Activated B cell treated with CpG ODN at 0.5 μM for 24 hours (primary cell): Measurements from ENCODE around the gene SPAG4. TPM values are rescaled to one million over a fixed set of nuclear protein-coding genes. Genes with fewer than 3 reads are reported as not detected.
A peak's percentile ranks its signal among the peaks of the same experiment; 100 is the strongest.

Experiments used
- ATAC-seq: fragments of 200-7000 bp; cut with Tn5 transposase; one replicate; pipeline ENCODE4 v1.10.0; 2021; ENCODE audit warnings: low read depth, mild to moderate bottlenecking, moderate library complexity
- CTCF ChIA-PET: fragments of 350-600 bp; sonication (Branson Sonifier 250); formaldehyde crosslinking; loops from one replicate; lab custom pipeline; 2021; ENCODE audit warnings: antibody characterized with exemption; lab: Charles Lee
- POLR2A ChIA-PET: fragments of 350-600 bp; sonication (Branson Sonifier 250); formaldehyde crosslinking; loops from one replicate; lab custom pipeline; 2021; ENCODE audit warnings: antibody characterized with exemption; lab: Charles Lee
- DNase-seq: peaks from one replicate; pipeline ENCODE4 v3.0.0; 2022
- H3K27ac Mint-ChIP-seq: one replicate; pipeline ENCODE4 v1.8.0; 2020; ENCODE audit warnings: mixed read lengths
- H3K27me3 Mint-ChIP-seq: one replicate; pipeline ENCODE4 v1.8.0; 2021; ENCODE audit warnings: mixed read lengths
- H3K36me3 Mint-ChIP-seq: one replicate; pipeline ENCODE4 v1.8.0; 2021; ENCODE audit warnings: low read depth, mixed read lengths
- H3K4me1 Mint-ChIP-seq: one replicate; pipeline ENCODE4 v1.8.0; 2021; ENCODE audit warnings: mixed read lengths
- H3K4me3 Mint-ChIP-seq: one replicate; pipeline ENCODE4 v1.8.0; 2020; ENCODE audit warnings: mild to moderate bottlenecking, mixed read lengths
- H3K9me3 Mint-ChIP-seq: one replicate; pipeline ENCODE4 v1.8.0; 2020; ENCODE audit warnings: mixed read lengths
- intact Hi-C: fragments of 100-400 bp; cut with micrococcal nuclease; formaldehyde crosslinking; loops from one replicate; pipeline ENCODE4 v1.15.1; 2024
- total RNA-seq: library from RNA; stranded (reverse); gene quantifications from 2 replicates; pipeline ENCODE4 v1.2.3, GENCODE V29; 2022
- TF ChIP-seq, protein P1 (sequence below): fragments of 200-600 bp; IDR thresholded peaks from one replicate; pipeline ENCODE4 v1.8.0; 2022; ENCODE audit warnings: antibody characterized with exemption, mild to moderate bottlenecking

SPAG4 gene
- total RNA-seq, 1 donor from 2014 or later = 2.2 TPM

- intact Hi-C loops = no loop called here
- no peak for DNase-seq
- peaks cover 16% of the 10 kb centered on the region for H3K36me3 Mint-ChIP-seq
- POLR2A ChIA-PET = no interaction called here
- no peaks in the 10 kb centered on the region for H3K27me3 Mint-ChIP-seq
- H3K4me3 Mint-ChIP-seq = no peak overlapping the region
- TF ChIP-seq, protein P1, sequence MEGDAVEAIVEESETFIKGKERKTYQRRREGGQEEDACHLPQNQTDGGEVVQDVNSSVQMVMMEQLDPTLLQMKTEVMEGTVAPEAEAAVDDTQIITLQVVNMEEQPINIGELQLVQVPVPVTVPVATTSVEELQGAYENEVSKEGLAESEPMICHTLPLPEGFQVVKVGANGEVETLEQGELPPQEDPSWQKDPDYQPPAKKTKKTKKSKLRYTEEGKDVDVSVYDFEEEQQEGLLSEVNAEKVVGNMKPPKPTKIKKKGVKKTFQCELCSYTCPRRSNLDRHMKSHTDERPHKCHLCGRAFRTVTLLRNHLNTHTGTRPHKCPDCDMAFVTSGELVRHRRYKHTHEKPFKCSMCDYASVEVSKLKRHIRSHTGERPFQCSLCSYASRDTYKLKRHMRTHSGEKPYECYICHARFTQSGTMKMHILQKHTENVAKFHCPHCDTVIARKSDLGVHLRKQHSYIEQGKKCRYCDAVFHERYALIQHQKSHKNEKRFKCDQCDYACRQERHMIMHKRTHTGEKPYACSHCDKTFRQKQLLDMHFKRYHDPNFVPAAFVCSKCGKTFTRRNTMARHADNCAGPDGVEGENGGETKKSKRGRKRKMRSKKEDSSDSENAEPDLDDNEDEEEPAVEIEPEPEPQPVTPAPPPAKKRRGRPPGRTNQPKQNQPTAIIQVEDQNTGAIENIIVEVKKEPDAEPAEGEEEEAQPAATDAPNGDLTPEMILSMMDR = no peak
- no peak for ATAC-seq
- no peak overlapping the region for H3K27ac Mint-ChIP-seq
- no peaks in the 10 kb centered on the region for H3K9me3 Mint-ChIP-seq
- H3K4me1 Mint-ChIP-seq = peaks cover 55% of the 10 kb centered on the region
- CTCF ChIA-PET = no interaction called here
These were observed 41.6 kb downstream of the SPAG4 start for GRCh38 chr20:35657271-35657670.

- H3K36me3 Mint-ChIP-seq = peaks cover 31% of the 10 kb centered on the region
- peaks cover 75% of the 10 kb centered on the region for H3K4me1 Mint-ChIP-seq
- H3K4me3 Mint-ChIP-seq = peak overlapping the region; percentile 46
- TF ChIP-seq, protein P1 = no peak
- ChIA-PET CTCF (no interaction called here), POLR2A (interaction anchor here (0.5 to 1.7 kb wide), 4 partner anchors 44 to 1708 kb away, joined by 3 to 7 read pairs (median 4); partner anchors contain the start of genes RBM39 and SPAG4)
- H3K27ac Mint-ChIP-seq = peak overlapping the region; percentile 12
- no peaks in the 10 kb centered on the region for H3K9me3 Mint-ChIP-seq
- intact Hi-C loops = loop anchor here (5.0 kb wide), 1 partner anchor 58 kb away; no protein-coding TSS in a partner anchor
- H3K27me3 Mint-ChIP-seq = no peaks in the 10 kb centered on the region
- DNase-seq (no peak), ATAC-seq (no peak)
These were observed 44.7 kb downstream of the SPAG4 start for GRCh38 chr20:35660122-35660937.

GRCh38 chr20:35661053-35661452 lies 45.4 kb downstream of the SPAG4 start:
- ChIA-PET POLR2A (interaction anchor here (0.5 to 1.7 kb wide), 2 partner anchors 16 to 45 kb away, joined by 3 to 7 read pairs; partner anchors contain the start of gene SPAG4), CTCF (no interaction called here)
- intact Hi-C loops = loop anchor here (5.0 kb wide), 1 partner anchor 59 kb away; no protein-coding TSS in a partner anchor
- DNase-seq = no peak
- Mint-ChIP-seq H3K9me3 (no peaks in the 10 kb centered on the region), H3K36me3 (peaks cover 31% of the 10 kb centered on the region), H3K27me3 (no peaks in the 10 kb centered on the region), H3K27ac (no peak overlapping the region), H3K4me3 (peak overlapping the region; percentile 94), H3K4me1 (peaks cover 75% of the 10 kb centered on the region)
- ATAC-seq = no peak
- TF ChIP-seq, protein P1 = no peak

DNA sequence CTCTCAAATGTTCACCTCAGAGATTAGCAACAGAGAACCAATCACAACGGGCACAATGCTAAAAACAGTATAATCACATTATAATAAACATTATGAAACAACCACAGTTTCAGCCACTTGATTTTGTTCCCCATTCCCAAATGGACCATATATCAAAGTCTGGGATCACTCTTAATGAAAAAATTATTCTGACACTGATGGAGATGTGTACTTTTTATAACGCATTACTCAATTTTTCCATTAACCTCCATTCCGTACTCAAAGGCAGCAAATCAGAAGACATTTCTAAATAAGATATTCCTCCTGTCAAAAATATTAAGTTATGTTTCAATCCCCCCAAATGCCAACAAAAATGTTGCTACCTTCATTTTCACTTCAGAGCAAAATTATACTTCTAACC lies 46.3 kb downstream of the SPAG4 start:
- Mint-ChIP-seq H3K4me3 (peak overlapping the region; percentile 94), H3K4me1 (peaks cover 72% of the 10 kb centered on the region), H3K36me3 (peaks cover 28% of the 10 kb centered on the region), H3K27ac (peak overlapping the region; percentile 38), H3K27me3 (no peaks in the 10 kb centered on the region), H3K9me3 (no peaks in the 10 kb centered on the region)
- TF ChIP-seq, protein P1 = no peak
- DNase-seq = no peak
- ChIA-PET CTCF (no interaction called here), POLR2A (interaction anchor here (0.5 to 1.7 kb wide), 2 partner anchors 15 to 46 kb away, joined by 3 to 7 read pairs; partner anchors contain the start of gene SPAG4)
- intact Hi-C loops = loop anchor here (5.0 kb wide), 1 partner anchor 60 kb away; no protein-coding TSS in a partner anchor
- ATAC-seq = no peak

DNA sequence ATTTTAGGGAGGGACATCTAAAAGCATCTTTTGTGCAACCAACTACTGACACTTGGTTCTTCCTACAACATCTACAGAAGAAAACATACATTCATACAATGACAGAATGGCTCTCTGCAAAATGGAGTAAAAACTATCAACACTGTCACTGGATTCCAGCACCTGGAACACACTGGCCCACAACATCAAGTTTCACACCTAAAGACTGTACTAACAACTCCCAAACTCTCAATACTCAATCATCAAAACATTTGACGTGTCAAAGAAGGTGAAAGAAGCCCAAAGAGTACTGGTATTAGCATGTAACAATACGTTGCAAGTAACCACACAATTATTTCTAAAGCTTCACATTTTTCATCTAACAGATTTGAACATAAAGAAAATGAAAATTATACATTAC lies 46.9 kb downstream of the SPAG4 start:
- intact Hi-C loops = loop anchor here (5.0 kb wide), 1 partner anchor 60 kb away; no protein-coding TSS in a partner anchor
- peaks cover 22% of the 10 kb centered on the region for H3K36me3 Mint-ChIP-seq
- TF ChIP-seq, protein P1 = no peak
- H3K27ac Mint-ChIP-seq = peak overlapping the region; percentile 2
- H3K27me3 Mint-ChIP-seq = no peaks in the 10 kb centered on the region
- CTCF ChIA-PET = interaction anchor here (1.3 kb wide), 1 partner anchor 199 kb away, joined by 4 read pairs; no protein-coding TSS in a partner anchor
- peak overlapping the region; percentile 94 for H3K4me3 Mint-ChIP-seq
- ATAC-seq = no peak
- no peaks in the 10 kb centered on the region for H3K9me3 Mint-ChIP-seq
- POLR2A ChIA-PET = interaction anchor here (1.3 to 4.7 kb wide), 5 partner anchors 43 to 291 kb away, joined by 3 to 95 read pairs (median 28); partner anchors contain the start of genes RBM39, SCAND1 and SPAG4
- peaks cover 65% of the 10 kb centered on the region for H3K4me1 Mint-ChIP-seq
- DNase-seq = no peak
